H9 (cell line): ENCODE data around the gene ADSL. TPM values are rescaled to one million over a fixed set of nuclear protein-coding genes. Genes with fewer than 3 reads are reported as not detected.

Experiments
- DNase-seq: peaks from one replicate; pipeline ENCODE4 v3.0.0-alpha.2; 2017
- H2AFZ ChIP-seq: one replicate; pipeline ENCODE4 v1.6.1; 2013; ENCODE audit warnings: mild to moderate bottlenecking, low read length, control low read depth, moderate library complexity
- H2AK5ac ChIP-seq: 2 replicates; pipeline ENCODE4 v1.6.1; 2013; ENCODE audit warnings: low read length, control low read depth, mixed read lengths; ENCODE audit not compliant: insufficient read length
- H2BK120ac ChIP-seq: one replicate; pipeline ENCODE4 v1.6.1; 2013; ENCODE audit warnings: low read depth, mild to moderate bottlenecking, low read length, control low read depth, inconsistent platforms; ENCODE audit not compliant: poor library complexity, severe bottlenecking
- H2BK12ac ChIP-seq: 2 replicates; pipeline ENCODE4 v1.6.1; 2013; ENCODE audit warnings: low read length, control low read depth, mixed read lengths, low read depth; ENCODE audit not compliant: insufficient read length
- H2BK15ac ChIP-seq: 2 replicates; pipeline ENCODE4 v1.6.1; 2013; ENCODE audit warnings: low read depth, low read length, control low read depth
- H2BK20ac ChIP-seq: one replicate; pipeline ENCODE4 v1.6.1; 2013; ENCODE audit warnings: low read depth, mild to moderate bottlenecking, low read length, control low read depth, inconsistent platforms; ENCODE audit not compliant: poor library complexity, severe bottlenecking
- H2BK5ac ChIP-seq: 2 replicates; pipeline ENCODE4 v1.6.1; 2013; ENCODE audit warnings: low read length, control low read depth, mixed read lengths; ENCODE audit not compliant: insufficient read length
- H3K14ac ChIP-seq: 2 replicates; pipeline ENCODE4 v1.6.1; 2013; ENCODE audit warnings: low read length, control low read depth; ENCODE audit not compliant: insufficient read depth
- H3K18ac ChIP-seq: 2 replicates; pipeline ENCODE4 v1.6.1; 2013; ENCODE audit warnings: low read depth, mild to moderate bottlenecking, mixed read lengths, low read length, control low read depth; ENCODE audit not compliant: insufficient read length
- H3K23ac ChIP-seq: 2 replicates; pipeline ENCODE4 v1.6.1; 2013; ENCODE audit warnings: low read length, control low read depth, mixed read lengths, low read depth; ENCODE audit not compliant: insufficient read length
- H3K23me2 ChIP-seq: 2 replicates; pipeline ENCODE4 v1.6.1; 2013; ENCODE audit warnings: low read depth, mild to moderate bottlenecking, mixed read lengths, low read length, control low read depth; ENCODE audit not compliant: insufficient read length, poor library complexity, severe bottlenecking
- H3K27ac ChIP-seq: 2 replicates; pipeline ENCODE4 v1.5.1; 2013; ENCODE audit warnings: low read length, control low read depth, mixed read lengths, low read depth; ENCODE audit not compliant: insufficient read length
- H3K27me3 ChIP-seq: 2 replicates; pipeline ENCODE4 v1.6.1; 2013; ENCODE audit warnings: low read length, control low read depth, inconsistent platforms; ENCODE audit not compliant: insufficient read depth
- H3K4ac ChIP-seq: 2 replicates; pipeline ENCODE4 v1.6.1; 2013; ENCODE audit warnings: low read depth, mild to moderate bottlenecking, control low read depth, inconsistent platforms, low read length, moderate library complexity
- H3K4me1 ChIP-seq: 2 replicates; pipeline ENCODE4 v1.6.1; 2013; ENCODE audit warnings: low read length, control low read depth, inconsistent platforms; ENCODE audit not compliant: insufficient read depth
- H3K4me2 ChIP-seq: 2 replicates; pipeline ENCODE4 v1.6.1; 2013; ENCODE audit warnings: low read length, control low read depth, mixed read lengths; ENCODE audit not compliant: insufficient read length, insufficient read depth
- H3K56ac ChIP-seq: 2 replicates; pipeline ENCODE4 v1.6.1; 2013; ENCODE audit warnings: low read depth, mild to moderate bottlenecking, mixed read lengths, low read length, control low read depth; ENCODE audit not compliant: insufficient read length
- H3K79me1 ChIP-seq: 2 replicates; pipeline ENCODE4 v1.6.1; 2013; ENCODE audit warnings: low read depth, mild to moderate bottlenecking, moderate library complexity, low read length, control low read depth, inconsistent platforms; ENCODE audit not compliant: insufficient read depth, poor library complexity, severe bottlenecking
- H3K79me2 ChIP-seq: 2 replicates; pipeline ENCODE4 v1.6.1; 2013; ENCODE audit warnings: low read length, control low read depth, inconsistent platforms; ENCODE audit not compliant: insufficient read depth
- H3K9ac ChIP-seq: 2 replicates; pipeline ENCODE4 v1.6.1; 2013; ENCODE audit warnings: low read length, control low read depth, mixed read lengths; ENCODE audit not compliant: insufficient read length; ENCODE audit errors: extremely low read depth
- H3K9me3 ChIP-seq: one replicate; pipeline ENCODE4 v1.6.1; 2013; ENCODE audit warnings: low read depth, low read length, inconsistent platforms; ENCODE audit not compliant: control insufficient read depth
- H3T11ph ChIP-seq: one replicate; pipeline ENCODE4 v1.6.1; 2013; ENCODE audit warnings: mild to moderate bottlenecking, low read length, control low read depth, inconsistent platforms
- H4K20me1 ChIP-seq: one replicate; pipeline ENCODE4 v1.6.1; 2013; ENCODE audit not compliant: control insufficient read depth, insufficient read length, insufficient read depth
- H4K5ac ChIP-seq: 2 replicates; pipeline ENCODE4 v1.6.1; 2013; ENCODE audit warnings: low read depth, mild to moderate bottlenecking, mixed read lengths, low read length, control low read depth; ENCODE audit not compliant: insufficient read length
- H4K8ac ChIP-seq: replicated peaks from 2 replicates; pipeline ENCODE4 v1.6.1; 2013; ENCODE audit warnings: low read length, control low read depth, mixed read lengths, low read depth; ENCODE audit not compliant: insufficient read length
- H4K91ac ChIP-seq: 2 replicates; pipeline ENCODE4 v1.6.1; 2013; ENCODE audit warnings: low read depth, mild to moderate bottlenecking, moderate library complexity, mixed read lengths, low read length, control low read depth; ENCODE audit not compliant: insufficient read length
- H3K27ac Mint-ChIP-seq, 3 experiments: 2 replicates in 2 of 3; 3 replicates in 1 of 3; pipeline ENCODE4 v1.8.0; 2020 to 2021; ENCODE audit warnings: mixed read lengths in 3 of 3, mild to moderate bottlenecking in 1 of 3, moderate library complexity in 1 of 3
- H3K27me3 Mint-ChIP-seq: 2 replicates; pipeline ENCODE4 v1.8.0; 2021; ENCODE audit warnings: low read depth, mild to moderate bottlenecking, moderate library complexity, mixed read lengths
- H3K36me3 Mint-ChIP-seq, 3 experiments: 2 replicates in 2 of 3; 3 replicates in 1 of 3; pipeline ENCODE4 v1.8.0; 2020 to 2021; ENCODE audit warnings: low read depth in 3 of 3, mixed read lengths in 3 of 3; ENCODE audit not compliant: insufficient read depth in 1 of 3
- H3K4me1 Mint-ChIP-seq, 2 experiments: 2 replicates each; pipeline ENCODE4 v1.8.0; 2020; ENCODE audit warnings: mixed read lengths in 2 of 2
- H3K4me3 Mint-ChIP-seq, 2 experiments: 2 replicates in 1 of 2; 3 replicates in 1 of 2; pipeline ENCODE4 v1.8.0; 2020 to 2021; ENCODE audit warnings: mild to moderate bottlenecking in 2 of 2, mixed read lengths in 2 of 2, moderate library complexity in 1 of 2
- H3K9me3 Mint-ChIP-seq, 2 experiments: 2 replicates in 1 of 2; 3 replicates in 1 of 2; pipeline ENCODE4 v1.8.0; 2020; ENCODE audit warnings: mild to moderate bottlenecking in 2 of 2, mixed read lengths in 2 of 2, moderate library complexity in 1 of 2
- WGBS: extraction: QIAGEN DNeasy Blood & Tissue Kit; methylation state at CpG from one replicate; pipeline ENCODE4 v1.1.7; 2013; ENCODE audit warnings: missing lambda C conversion rate, low lambda C conversion rate, mixed read lengths; ENCODE audit not compliant: insufficient read length; ENCODE audit errors: extremely low coverage; 5-methylcytosine and 5-hydroxymethylcytosine counted together
- total RNA-seq: library from RNA; stranded (reverse); gene quantifications from 2 replicates; pipeline ENCODE4 v1.2.1, GENCODE V29; 2021
- TF ChIP-seq, protein P1 (sequence below): fragments of 200-600 bp; sonication (generic); conservative IDR thresholded peaks from 3 replicates; pipeline ENCODE4 v1.8.0; 2021; ENCODE audit warnings: antibody characterized with exemption, mild to moderate bottlenecking

ADSL gene
- total RNA-seq, 1 experiment from 2014 or later = 175 TPM

DNA sequence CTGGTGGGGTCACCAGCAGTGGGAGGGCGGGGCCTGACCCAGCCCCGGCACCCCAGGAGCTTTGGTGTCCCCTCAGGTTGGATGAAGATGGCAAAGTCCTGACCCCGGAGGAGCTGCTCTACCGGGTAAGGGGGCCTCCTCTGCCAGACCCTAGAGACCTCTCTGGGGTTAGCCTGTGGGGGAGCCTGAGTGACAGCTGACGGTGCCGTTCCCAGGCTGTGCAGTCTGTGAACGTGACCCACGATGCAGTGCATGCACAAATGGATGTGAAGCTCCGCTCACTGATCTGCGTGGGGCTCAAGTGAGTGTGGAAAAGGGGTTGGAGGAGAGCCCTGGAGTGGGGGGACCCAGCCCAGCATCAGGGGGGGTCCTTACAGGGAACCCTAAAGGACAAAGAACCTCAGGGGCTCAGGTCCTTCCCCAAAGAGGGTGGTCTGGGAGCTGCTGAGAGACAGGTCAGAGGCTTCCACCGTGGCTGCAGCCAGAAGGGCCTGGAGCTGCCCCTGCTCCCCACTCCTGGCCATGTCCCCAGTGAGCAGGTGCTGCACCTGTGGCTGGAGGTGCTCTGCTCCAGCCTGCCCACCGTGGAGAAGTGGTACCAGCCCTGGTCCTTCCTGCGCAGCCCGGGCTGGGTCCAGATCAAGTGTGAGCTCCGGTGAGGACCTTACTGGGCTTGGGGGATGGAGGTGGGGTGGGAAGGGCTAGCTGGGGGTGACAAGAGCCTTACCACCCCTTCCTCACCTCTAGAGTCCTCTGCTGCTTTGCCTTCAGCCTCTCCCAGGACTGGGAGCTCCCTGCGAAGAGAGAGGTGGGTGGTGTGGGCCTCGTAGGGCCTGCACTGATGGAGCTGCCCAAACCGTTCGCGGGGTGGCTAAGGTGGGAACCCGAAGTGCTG is 62.7 kb downstream of the ADSL start:
- H3K4me1 ChIP-seq = no peaks in the 10 kb centered on the region
- no peaks in the 10 kb centered on the region for H4K20me1 ChIP-seq
- H2BK15ac ChIP-seq = no peak overlapping the region
- H3K14ac ChIP-seq = no peak overlapping the region
- no peak overlapping the region for H3K4ac ChIP-seq
- H3K27me3 Mint-ChIP-seq = no peaks in the 10 kb centered on the region
- no peak for DNase-seq
- no peaks in the 10 kb centered on the region for H3K23me2 ChIP-seq
- H4K8ac ChIP-seq = no peak overlapping the region
- H2BK120ac ChIP-seq = no peak overlapping the region
- H3K27me3 ChIP-seq = no peaks in the 10 kb centered on the region
- H3K27ac Mint-ChIP-seq = no peak overlapping the region; a peak in 1 of 7 replicates
- H2AFZ ChIP-seq = no peak overlapping the region
- H3K79me1 ChIP-seq = no peaks in the 10 kb centered on the region
- no peaks in the 10 kb centered on the region for H3K79me2 ChIP-seq
- no peak overlapping the region for H4K91ac ChIP-seq
- H3K4me2 ChIP-seq = no peak overlapping the region
- no peaks in the 10 kb centered on the region for H3K4me1 Mint-ChIP-seq
- H3K9me3 ChIP-seq = no peaks in the 10 kb centered on the region
- H2BK20ac ChIP-seq = no peak overlapping the region
- no peak overlapping the region for H2BK12ac ChIP-seq
- no CpG with 5 or more reads among the region's 21 CpGs for WGBS
- H3K23ac ChIP-seq = no peak overlapping the region
- no peak overlapping the region for H3K56ac ChIP-seq
- TF ChIP-seq, protein P1, sequence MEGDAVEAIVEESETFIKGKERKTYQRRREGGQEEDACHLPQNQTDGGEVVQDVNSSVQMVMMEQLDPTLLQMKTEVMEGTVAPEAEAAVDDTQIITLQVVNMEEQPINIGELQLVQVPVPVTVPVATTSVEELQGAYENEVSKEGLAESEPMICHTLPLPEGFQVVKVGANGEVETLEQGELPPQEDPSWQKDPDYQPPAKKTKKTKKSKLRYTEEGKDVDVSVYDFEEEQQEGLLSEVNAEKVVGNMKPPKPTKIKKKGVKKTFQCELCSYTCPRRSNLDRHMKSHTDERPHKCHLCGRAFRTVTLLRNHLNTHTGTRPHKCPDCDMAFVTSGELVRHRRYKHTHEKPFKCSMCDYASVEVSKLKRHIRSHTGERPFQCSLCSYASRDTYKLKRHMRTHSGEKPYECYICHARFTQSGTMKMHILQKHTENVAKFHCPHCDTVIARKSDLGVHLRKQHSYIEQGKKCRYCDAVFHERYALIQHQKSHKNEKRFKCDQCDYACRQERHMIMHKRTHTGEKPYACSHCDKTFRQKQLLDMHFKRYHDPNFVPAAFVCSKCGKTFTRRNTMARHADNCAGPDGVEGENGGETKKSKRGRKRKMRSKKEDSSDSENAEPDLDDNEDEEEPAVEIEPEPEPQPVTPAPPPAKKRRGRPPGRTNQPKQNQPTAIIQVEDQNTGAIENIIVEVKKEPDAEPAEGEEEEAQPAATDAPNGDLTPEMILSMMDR = no peak
- H3T11ph ChIP-seq = no peak overlapping the region
- H4K5ac ChIP-seq = no peak overlapping the region
- H3K9me3 Mint-ChIP-seq = no peaks in the 10 kb centered on the region
- peaks cover 14 to 67% (median 59%) of the 10 kb centered on the region in 3 experiments for H3K36me3 Mint-ChIP-seq
- H3K18ac ChIP-seq = no peak overlapping the region
- H2AK5ac ChIP-seq = no peak overlapping the region
- no peak overlapping the region for H3K9ac ChIP-seq
- H3K27ac ChIP-seq = no peak overlapping the region
- no peak overlapping the region for H2BK5ac ChIP-seq
- H3K4me3 Mint-ChIP-seq = no peak overlapping the region
